Natural killer cell treated with Interleukin-12 subunit alpha and Interleukin-12 subunit beta and Interleukin-15 and Interleukin-18, amount 100 ng/mL, for 72 hours (primary cell): Measurements from ENCODE around the gene ANKS6. TPM values are rescaled to one million over a fixed set of nuclear protein-coding genes. Genes with fewer than 3 reads are reported as not detected.

Experiments used
- ATAC-seq, 2 donors: fragments of 150-1000 bp; cut with Tn5 transposase in 1 of 2; sonication (Bioruptor Pico), chemical (Tn5 transposase) in 1 of 2; 2 replicates each; pipeline ENCODE4 v1.10.0; 2021
- DNase-seq: peaks from one replicate; pipeline ENCODE4 v3.0.0; 2022; ENCODE audit warnings: low spot score
- H3K27ac Mint-ChIP-seq, 2 donors: 1 replicate in 1 of 2; 2 replicates in 1 of 2; pipeline ENCODE4 v1.8.0; 2022; ENCODE audit warnings: mixed read lengths in 2 of 2, mild to moderate bottlenecking in 1 of 2, moderate library complexity in 1 of 2
- H3K27me3 Mint-ChIP-seq, 2 donors: 1 replicate in 1 of 2; 2 replicates in 1 of 2; pipeline ENCODE4 v1.8.0; 2022; ENCODE audit warnings: mixed read lengths in 2 of 2
- H3K36me3 Mint-ChIP-seq: one replicate; pipeline ENCODE4 v1.8.0; 2022; ENCODE audit warnings: mixed read lengths
- H3K4me1 Mint-ChIP-seq, 2 donors: 1 replicate in 1 of 2; 2 replicates in 1 of 2; pipeline ENCODE4 v1.8.0; 2022; ENCODE audit warnings: low read depth in 2 of 2, mixed read lengths in 2 of 2, mild to moderate bottlenecking in 1 of 2
- H3K4me3 Mint-ChIP-seq: one replicate; pipeline ENCODE4 v1.8.0; 2022; ENCODE audit warnings: mixed read lengths
- H3K9me3 Mint-ChIP-seq: 2 replicates; pipeline ENCODE4 v1.8.0; 2022; ENCODE audit warnings: mixed read lengths
- total RNA-seq, 2 donors: library from RNA; stranded (reverse); gene quantifications; one replicate each; pipeline ENCODE4 v1.2.3, GENCODE V29; 2022

The ANKS6 gene
- total RNA-seq = 10 to 100 TPM in 1 of 2 donors, 1 to 10 TPM in 1; 7.0 to 18.5 TPM

- peaks cover 4% of the 10 kb centered on the region for H3K9me3 Mint-ChIP-seq
- peaks cover 22 to 30% of the 10 kb centered on the region in 2 donors for H3K4me1 Mint-ChIP-seq
- H3K36me3 Mint-ChIP-seq = peaks cover 5% of the 10 kb centered on the region
- ATAC-seq (peak; percentile 95), DNase-seq (peak; percentile 88)
- no peaks in the 10 kb centered on the region for H3K27me3 Mint-ChIP-seq
- peak within 1 kb of the TSS; percentile 50 to 57 for H3K27ac Mint-ChIP-seq
- peak within 1 kb of the TSS; percentile 87 for H3K4me3 Mint-ChIP-seq
These were observed at the start of gene ANKS6 for GRCh38 chr9:98796364-98797101. Gene ANKS6, minus strand, starts transcription at chr9:98796555. Its CDS starts 64 bp downstream, at chr9:98796491.

GRCh38 chr9:98846081-98846480 is 49.7 kb upstream of the ANKS6 start:
- Mint-ChIP-seq H3K4me1 (no peaks in the 10 kb centered on the region), H3K4me3 (no peak overlapping the region), H3K9me3 (no peaks in the 10 kb centered on the region), H3K36me3 (no peaks in the 10 kb centered on the region), H3K27ac (no peak overlapping the region), H3K27me3 (no peaks in the 10 kb centered on the region)
- ATAC-seq (no peak), DNase-seq (no peak)

GRCh38 chr9:98842510-98842909 is 46.2 kb upstream of the ANKS6 start:
- H3K27me3 Mint-ChIP-seq = no peaks in the 10 kb centered on the region
- H3K4me3 Mint-ChIP-seq = no peak overlapping the region
- H3K36me3 Mint-ChIP-seq = no peaks in the 10 kb centered on the region
- no peak for DNase-seq
- H3K27ac Mint-ChIP-seq = no peak overlapping the region
- no peaks in the 10 kb centered on the region for H3K4me1 Mint-ChIP-seq
- no peaks in the 10 kb centered on the region for H3K9me3 Mint-ChIP-seq
- no peak for ATAC-seq

- no peaks in the 10 kb centered on the region for H3K27me3 Mint-ChIP-seq
- H3K27ac Mint-ChIP-seq = no peak overlapping the region
- no peak for DNase-seq
- no peaks in the 10 kb centered on the region for H3K36me3 Mint-ChIP-seq
- no peak overlapping the region for H3K4me3 Mint-ChIP-seq
- H3K9me3 Mint-ChIP-seq = no peaks in the 10 kb centered on the region
- no peak for ATAC-seq
- no peaks in the 10 kb centered on the region for H3K4me1 Mint-ChIP-seq
These were observed 43.4 kb upstream of the ANKS6 start for GRCh38 chr9:98839724-98840123.

- H3K4me1 Mint-ChIP-seq = no peaks in the 10 kb centered on the region
- no peaks in the 10 kb centered on the region for H3K27me3 Mint-ChIP-seq
- H3K4me3 Mint-ChIP-seq = no peak overlapping the region
- H3K9me3 Mint-ChIP-seq = no peaks in the 10 kb centered on the region
- H3K36me3 Mint-ChIP-seq = no peaks in the 10 kb centered on the region
- no peak for ATAC-seq
- no peak for DNase-seq
- H3K27ac Mint-ChIP-seq = no peak overlapping the region
These were observed 42.7 kb upstream of the ANKS6 start for GRCh38 chr9:98838868-98839565.

- Mint-ChIP-seq H3K27ac (no peak overlapping the region), H3K36me3 (no peaks in the 10 kb centered on the region), H3K9me3 (no peaks in the 10 kb centered on the region), H3K27me3 (no peaks in the 10 kb centered on the region), H3K4me1 (no peaks in the 10 kb centered on the region), H3K4me3 (no peak overlapping the region)
- ATAC-seq (no peak), DNase-seq (no peak)
These were observed 42.0 kb upstream of the ANKS6 start for GRCh38 chr9:98838155-98838867.

- DNase-seq = no peak
- no peak overlapping the region for H3K4me3 Mint-ChIP-seq
- no peaks in the 10 kb centered on the region for H3K4me1 Mint-ChIP-seq
- no peaks in the 10 kb centered on the region for H3K27me3 Mint-ChIP-seq
- H3K36me3 Mint-ChIP-seq = no peaks in the 10 kb centered on the region
- H3K9me3 Mint-ChIP-seq = no peaks in the 10 kb centered on the region
- no peak for ATAC-seq
- H3K27ac Mint-ChIP-seq = no peak overlapping the region
These were observed 41.2 kb upstream of the ANKS6 start for GRCh38 chr9:98837516-98837915.

GRCh38 chr9:98836206-98836605 is 39.9 kb upstream of the ANKS6 start:
- Mint-ChIP-seq H3K4me3 (no peak overlapping the region), H3K9me3 (no peaks in the 10 kb centered on the region), H3K4me1 (no peaks in the 10 kb centered on the region), H3K36me3 (no peaks in the 10 kb centered on the region), H3K27ac (no peak overlapping the region), H3K27me3 (no peaks in the 10 kb centered on the region)
- DNase-seq (no peak), ATAC-seq (no peak)

- H3K27ac Mint-ChIP-seq = no peak overlapping the region
- H3K36me3 Mint-ChIP-seq = no peaks in the 10 kb centered on the region
- H3K27me3 Mint-ChIP-seq = no peaks in the 10 kb centered on the region
- H3K4me3 Mint-ChIP-seq = no peak overlapping the region
- DNase-seq (no peak), ATAC-seq (no peak)
- H3K9me3 Mint-ChIP-seq = no peaks in the 10 kb centered on the region
- H3K4me1 Mint-ChIP-seq = no peaks in the 10 kb centered on the region
These were observed 38.0 kb upstream of the ANKS6 start for GRCh38 chr9:98834386-98834785.

GRCh38 chr9:98833090-98833956 is 37.0 kb upstream of the ANKS6 start:
- H3K9me3 Mint-ChIP-seq = no peaks in the 10 kb centered on the region
- H3K27me3 Mint-ChIP-seq = no peaks in the 10 kb centered on the region
- H3K27ac Mint-ChIP-seq = no peak overlapping the region
- no peaks in the 10 kb centered on the region for H3K36me3 Mint-ChIP-seq
- ATAC-seq (no peak), DNase-seq (no peak)
- no peaks in the 10 kb centered on the region for H3K4me1 Mint-ChIP-seq
- no peak overlapping the region for H3K4me3 Mint-ChIP-seq

- no peaks in the 10 kb centered on the region for H3K27me3 Mint-ChIP-seq
- no peaks in the 10 kb centered on the region for H3K9me3 Mint-ChIP-seq
- H3K4me1 Mint-ChIP-seq = no peaks in the 10 kb centered on the region
- no peak for DNase-seq
- H3K4me3 Mint-ChIP-seq = no peak overlapping the region
- H3K27ac Mint-ChIP-seq = no peak overlapping the region
- H3K36me3 Mint-ChIP-seq = no peaks in the 10 kb centered on the region
- no peak for ATAC-seq
These were observed 36.4 kb upstream of the ANKS6 start for GRCh38 chr9:98832768-98833089.

GRCh38 chr9:98831696-98832095 is 35.3 kb upstream of the ANKS6 start:
- no peak overlapping the region for H3K4me3 Mint-ChIP-seq
- no peaks in the 10 kb centered on the region for H3K27me3 Mint-ChIP-seq
- no peaks in the 10 kb centered on the region for H3K36me3 Mint-ChIP-seq
- no peak for ATAC-seq
- no peak overlapping the region for H3K27ac Mint-ChIP-seq
- H3K4me1 Mint-ChIP-seq = no peaks in the 10 kb centered on the region
- DNase-seq = no peak
- no peaks in the 10 kb centered on the region for H3K9me3 Mint-ChIP-seq

- no peaks in the 10 kb centered on the region for H3K9me3 Mint-ChIP-seq
- ATAC-seq = no peak
- no peak for DNase-seq
- no peak overlapping the region for H3K27ac Mint-ChIP-seq
- no peak overlapping the region for H3K4me3 Mint-ChIP-seq
- H3K36me3 Mint-ChIP-seq = no peaks in the 10 kb centered on the region
- H3K27me3 Mint-ChIP-seq = no peaks in the 10 kb centered on the region
- no peaks in the 10 kb centered on the region for H3K4me1 Mint-ChIP-seq
These were observed 34.2 kb upstream of the ANKS6 start for GRCh38 chr9:98830554-98830953.
